GM12874 (cell line): Measurements from ENCODE around the gene BRD9.

Experiments used
- CTCF ChIP-seq: IDR thresholded peaks from 2 replicates; pipeline ENCODE4 v1.5.1; 2011; ENCODE audit warnings: low read depth, mild to moderate bottlenecking, control low read depth, low read length, moderate library complexity; ENCODE audit not compliant: insufficient read depth

BRD9 gene

GRCh38 chr5:859798-860296 is 32.8 kb downstream of the BRD9 start:
- TF ChIP-seq CTCF = no peak

- TF ChIP-seq CTCF = no peak
These were observed 33.2 kb downstream of the BRD9 start for GRCh38 chr5:859391-859790.

GRCh38 chr5:858726-859125 is 33.9 kb downstream of the BRD9 start:
- TF ChIP-seq CTCF = no peak

- no peak for TF ChIP-seq CTCF
These were observed 35.8 kb downstream of the BRD9 start for GRCh38 chr5:856531-857425.

GRCh38 chr5:855771-856530 is 36.6 kb downstream of the BRD9 start:
- no peak for TF ChIP-seq CTCF

GRCh38 chr5:854966-855743 is 37.4 kb downstream of the BRD9 start:
- TF ChIP-seq CTCF = no peak

- no peak for TF ChIP-seq CTCF
These were observed 38.4 kb downstream of the BRD9 start for GRCh38 chr5:854217-854616.
